Endothelial cell (in vitro differentiated cells): Measurements from ENCODE around the gene HNRNPDL. TPM values are rescaled to one million over a fixed set of nuclear protein-coding genes. Genes with fewer than 3 reads are reported as not detected.

ENCODE experiments used
- DNase-seq: peaks from one replicate; pipeline ENCODE4 v3.0.0; 2021; ENCODE audit warnings: low spot score
- H3K27ac Mint-ChIP-seq: one replicate; pipeline ENCODE4 v1.8.0; 2021; ENCODE audit warnings: mixed read lengths, inconsistent platforms; ENCODE audit not compliant: unreplicated experiment
- H3K27me3 Mint-ChIP-seq: one replicate; pipeline ENCODE4 v1.8.0; 2021; ENCODE audit warnings: mild to moderate bottlenecking, moderate library complexity, mixed read lengths, inconsistent platforms; ENCODE audit not compliant: unreplicated experiment
- H3K36me3 Mint-ChIP-seq: one replicate; pipeline ENCODE4 v1.8.0; 2021; ENCODE audit warnings: mild to moderate bottlenecking, low read depth, mixed read lengths, inconsistent platforms; ENCODE audit not compliant: unreplicated experiment
- H3K4me1 Mint-ChIP-seq: one replicate; pipeline ENCODE4 v1.8.0; 2021; ENCODE audit warnings: mild to moderate bottlenecking, mixed read lengths, inconsistent platforms; ENCODE audit not compliant: unreplicated experiment
- H3K4me3 Mint-ChIP-seq: one replicate; pipeline ENCODE4 v1.8.0; 2021; ENCODE audit warnings: mild to moderate bottlenecking, mixed read lengths, inconsistent platforms; ENCODE audit not compliant: unreplicated experiment
- H3K9me3 Mint-ChIP-seq: one replicate; pipeline ENCODE4 v1.8.0; 2021; ENCODE audit warnings: mixed read lengths, inconsistent platforms; ENCODE audit not compliant: unreplicated experiment
- total RNA-seq: library from RNA; stranded (reverse); fragmentation: NEBNext Ultra II Directional; extraction: Animal tissue kit (Norgen Biotek cat#: 25700); gene quantifications from one replicate; pipeline ENCODE4 v1.2.1, GENCODE V29; 2021; ENCODE audit not compliant: unreplicated experiment
- TF ChIP-seq, protein P1 (sequence below): fragments of 200-600 bp; sonication (generic); IDR thresholded peaks from one replicate; pipeline ENCODE4 v1.5.0; 2021; ENCODE audit warnings: antibody characterized with exemption; ENCODE audit not compliant: unreplicated experiment

HNRNPDL gene
- total RNA-seq, 1 donor from 2014 or later: 374 TPM

GRCh38 chr4:82433791-82434190 lies 3.5 kb upstream of the HNRNPDL start:
- Mint-ChIP-seq H3K27ac (peak overlapping the region; percentile 11), H3K9me3 (no peaks in the 10 kb centered on the region), H3K27me3 (peaks cover 19% of the 10 kb centered on the region), H3K4me1 (peaks cover 44% of the 10 kb centered on the region), H3K4me3 (no peak overlapping the region), H3K36me3 (peaks cover 15% of the 10 kb centered on the region)
- no peak for DNase-seq
- TF ChIP-seq, protein P1, sequence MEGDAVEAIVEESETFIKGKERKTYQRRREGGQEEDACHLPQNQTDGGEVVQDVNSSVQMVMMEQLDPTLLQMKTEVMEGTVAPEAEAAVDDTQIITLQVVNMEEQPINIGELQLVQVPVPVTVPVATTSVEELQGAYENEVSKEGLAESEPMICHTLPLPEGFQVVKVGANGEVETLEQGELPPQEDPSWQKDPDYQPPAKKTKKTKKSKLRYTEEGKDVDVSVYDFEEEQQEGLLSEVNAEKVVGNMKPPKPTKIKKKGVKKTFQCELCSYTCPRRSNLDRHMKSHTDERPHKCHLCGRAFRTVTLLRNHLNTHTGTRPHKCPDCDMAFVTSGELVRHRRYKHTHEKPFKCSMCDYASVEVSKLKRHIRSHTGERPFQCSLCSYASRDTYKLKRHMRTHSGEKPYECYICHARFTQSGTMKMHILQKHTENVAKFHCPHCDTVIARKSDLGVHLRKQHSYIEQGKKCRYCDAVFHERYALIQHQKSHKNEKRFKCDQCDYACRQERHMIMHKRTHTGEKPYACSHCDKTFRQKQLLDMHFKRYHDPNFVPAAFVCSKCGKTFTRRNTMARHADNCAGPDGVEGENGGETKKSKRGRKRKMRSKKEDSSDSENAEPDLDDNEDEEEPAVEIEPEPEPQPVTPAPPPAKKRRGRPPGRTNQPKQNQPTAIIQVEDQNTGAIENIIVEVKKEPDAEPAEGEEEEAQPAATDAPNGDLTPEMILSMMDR: no peak

DNA sequence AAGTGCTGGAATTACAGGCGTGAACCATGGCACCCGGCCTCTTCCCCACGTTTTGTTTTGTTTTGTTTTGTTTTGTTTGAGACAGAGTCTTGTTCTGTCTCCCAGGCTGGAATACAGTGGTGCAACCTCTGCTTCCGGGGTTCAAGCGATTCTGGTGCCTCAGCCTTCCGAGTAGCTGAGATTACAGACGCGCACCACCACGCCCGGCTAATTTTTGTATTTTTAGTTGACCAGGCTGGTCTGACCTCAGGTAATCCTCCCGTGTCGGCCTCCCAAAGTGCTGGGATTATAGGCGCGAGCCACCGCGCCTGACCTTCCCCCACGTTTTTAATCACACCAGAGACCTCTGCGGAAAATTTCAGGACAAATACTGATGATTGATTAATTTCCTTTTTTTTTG lies 2.3 kb upstream of the HNRNPDL start:
- peak overlapping the region; percentile 69 for H3K4me3 Mint-ChIP-seq
- H3K36me3 Mint-ChIP-seq: peaks cover 25% of the 10 kb centered on the region

GRCh38 chr4:82431831-82432230 lies 1.6 kb upstream of the HNRNPDL start:
- peaks cover 51% of the 10 kb centered on the region for H3K4me1 Mint-ChIP-seq
- peak overlapping the region; percentile 99 for H3K4me3 Mint-ChIP-seq
- H3K9me3 Mint-ChIP-seq: no peaks in the 10 kb centered on the region
- DNase-seq: no peak
- TF ChIP-seq, protein P1: no peak
- peak overlapping the region; percentile 96 for H3K27ac Mint-ChIP-seq
- peaks cover 26% of the 10 kb centered on the region for H3K36me3 Mint-ChIP-seq
- H3K27me3 Mint-ChIP-seq: peaks cover 24% of the 10 kb centered on the region

More for the DNA sequence above, 2.3 kb upstream of the HNRNPDL start:
- TF ChIP-seq, protein P1: no peak
- peak overlapping the region; percentile 1 for H3K27ac Mint-ChIP-seq
- no peak for DNase-seq
- peaks cover 25% of the 10 kb centered on the region for H3K27me3 Mint-ChIP-seq
- H3K9me3 Mint-ChIP-seq: no peaks in the 10 kb centered on the region
- H3K4me1 Mint-ChIP-seq: peaks cover 50% of the 10 kb centered on the region

GRCh38 chr4:82430964-82431745 lies 893 bp upstream of the HNRNPDL start:
- Mint-ChIP-seq H3K27ac (peak overlapping the region; percentile 96), H3K9me3 (no peaks in the 10 kb centered on the region), H3K27me3 (peaks cover 22% of the 10 kb centered on the region), H3K4me1 (peaks cover 52% of the 10 kb centered on the region), H3K36me3 (peaks cover 33% of the 10 kb centered on the region), H3K4me3 (peak overlapping the region; percentile 99)
- TF ChIP-seq, protein P1: no peak
- peak; percentile 22 for DNase-seq

DNA sequence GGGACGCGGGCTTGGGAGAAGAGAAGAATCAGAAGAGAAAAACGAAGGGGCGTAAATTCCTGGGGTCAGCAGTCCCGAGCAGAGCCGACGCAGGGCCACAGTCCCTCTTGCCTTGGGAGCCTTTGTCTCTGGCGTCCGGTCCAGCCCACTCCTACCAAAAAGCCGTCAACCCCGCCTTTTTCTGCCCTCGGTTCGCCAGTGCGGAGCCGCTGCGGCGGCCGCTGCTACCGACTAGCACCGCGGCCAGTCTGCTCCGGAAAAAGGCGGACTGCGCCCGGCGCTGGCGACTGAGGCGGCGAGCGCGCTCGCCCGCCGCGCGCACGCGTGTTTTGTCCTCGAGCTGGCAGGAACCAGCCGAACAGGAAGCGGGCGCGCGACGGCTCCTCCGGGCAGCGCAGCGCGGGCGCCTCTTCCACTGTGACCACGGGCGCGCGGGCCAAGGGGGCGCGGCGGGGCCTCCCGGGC lies 502 bp downstream of the HNRNPDL start:
- Mint-ChIP-seq H3K27me3 (peaks cover 22% of the 10 kb centered on the region), H3K36me3 (peaks cover 38% of the 10 kb centered on the region), H3K4me1 (peaks cover 49% of the 10 kb centered on the region), H3K4me3 (peak overlapping the region; percentile 99), H3K27ac (peak overlapping the region; percentile 94), H3K9me3 (no peaks in the 10 kb centered on the region)
- DNase-seq: no peak
- TF ChIP-seq, protein P1: peak; percentile 58
